ENCODE data around the gene SRSF7. TPM values are rescaled to one million over a fixed set of nuclear protein-coding genes. Genes with fewer than 3 reads are reported as not detected.

SRSF7 gene
- total and polyA plus RNA-seq, 9 of the 15 experiments (the other 6 are each of a cell fraction or from before 2014, with no cell fraction given) = 219 to 726 (median 375) TPM

DNA sequence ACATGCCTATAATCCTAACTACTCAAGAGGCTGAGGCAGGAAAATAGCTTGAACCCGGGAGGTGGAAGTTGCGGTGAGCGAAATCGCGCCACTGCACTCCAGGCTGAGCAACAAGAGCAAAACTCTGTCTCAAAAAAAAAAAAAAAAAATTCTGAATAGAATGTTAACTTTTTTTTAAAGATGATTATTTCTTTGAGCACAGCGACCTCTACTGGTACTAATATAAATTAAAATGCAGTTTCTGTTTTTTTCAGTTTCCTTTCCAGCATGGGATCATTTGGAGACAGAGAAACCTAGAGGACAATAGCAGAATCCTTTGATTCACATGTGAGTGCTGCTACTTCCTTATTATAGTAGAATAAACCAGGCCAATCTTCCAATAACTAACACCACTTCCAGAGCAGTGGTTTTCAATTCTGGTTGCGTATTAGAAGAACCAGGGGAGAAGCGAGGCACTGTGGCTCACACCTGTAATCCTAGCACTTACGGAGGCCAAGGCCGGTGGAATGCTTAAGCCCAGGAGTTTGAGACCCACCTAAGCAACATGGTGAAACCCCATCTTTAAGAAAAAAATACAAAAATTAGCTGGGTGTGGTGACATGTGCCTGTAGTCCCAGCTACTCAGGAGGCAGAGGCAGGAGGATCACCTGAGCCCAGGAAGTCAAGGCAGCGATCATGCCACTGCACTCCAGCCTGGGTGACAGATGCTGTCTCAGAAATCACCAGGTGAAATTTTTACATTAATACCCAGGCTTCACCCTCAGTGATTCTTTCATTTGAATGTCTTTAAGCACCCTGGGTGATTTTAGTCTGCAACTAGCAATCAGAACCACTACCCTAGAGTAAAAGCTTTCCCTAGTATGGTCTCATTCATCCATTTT is 10.1 kb downstream of the SRSF7 start (continued):
- TF ChIP-seq, protein P1, sequence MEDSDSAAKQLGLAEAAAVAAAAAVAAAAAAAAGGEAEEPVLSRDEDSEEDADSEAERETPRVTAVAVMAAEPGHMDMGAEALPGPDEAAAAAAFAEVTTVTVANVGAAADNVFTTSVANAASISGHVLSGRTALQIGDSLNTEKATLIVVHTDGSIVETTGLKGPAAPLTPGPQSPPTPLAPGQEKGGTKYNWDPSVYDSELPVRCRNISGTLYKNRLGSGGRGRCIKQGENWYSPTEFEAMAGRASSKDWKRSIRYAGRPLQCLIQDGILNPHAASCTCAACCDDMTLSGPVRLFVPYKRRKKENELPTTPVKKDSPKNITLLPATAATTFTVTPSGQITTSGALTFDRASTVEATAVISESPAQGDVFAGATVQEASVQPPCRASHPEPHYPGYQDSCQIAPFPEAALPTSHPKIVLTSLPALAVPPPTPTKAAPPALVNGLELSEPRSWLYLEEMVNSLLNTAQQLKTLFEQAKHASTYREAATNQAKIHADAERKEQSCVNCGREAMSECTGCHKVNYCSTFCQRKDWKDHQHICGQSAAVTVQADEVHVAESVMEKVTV (CRISPR knock-in tag; IDR thresholded peaks at IDR 0.05) = peak; percentile 47; the same call in 1 of the 2 replicates
- TF ChIP-seq RAD21 (CRISPR knock-in tag; conservative IDR thresholded peaks at IDR 0.05 in 1 of 2, IDR thresholded peaks at IDR 0.05 in 1 of 2) (peak; percentile 61 to 65), RBM17 (IDR thresholded peaks at IDR 0.05; ENCODE audit: borderline replicate concordance, low read depth, low read length) (no peak), POLR3G (IDR thresholded peaks at IDR 0.05; ENCODE audit: extremely low read depth, insufficient read length, insufficient replicate concordance) (no peak), ZNF561 (CRISPR knock-in tag; conservative IDR thresholded peaks at IDR 0.05) (no peak), ASH1L (IDR thresholded peaks at IDR 0.05; ENCODE audit: borderline replicate concordance, low read depth, partially characterized antibody) (no peak), ZNF384 (IDR thresholded peaks at IDR 0.05; ENCODE audit: low read depth, low read length) (peak; percentile 94), RBFOX2 (IDR thresholded peaks at IDR 0.05; ENCODE audit: low read depth, low read length) (peak; percentile 14), STAT5B (CRISPR knock-in tag; IDR thresholded peaks at IDR 0.05) (no peak)
- TF ChIP-seq, protein P2, sequence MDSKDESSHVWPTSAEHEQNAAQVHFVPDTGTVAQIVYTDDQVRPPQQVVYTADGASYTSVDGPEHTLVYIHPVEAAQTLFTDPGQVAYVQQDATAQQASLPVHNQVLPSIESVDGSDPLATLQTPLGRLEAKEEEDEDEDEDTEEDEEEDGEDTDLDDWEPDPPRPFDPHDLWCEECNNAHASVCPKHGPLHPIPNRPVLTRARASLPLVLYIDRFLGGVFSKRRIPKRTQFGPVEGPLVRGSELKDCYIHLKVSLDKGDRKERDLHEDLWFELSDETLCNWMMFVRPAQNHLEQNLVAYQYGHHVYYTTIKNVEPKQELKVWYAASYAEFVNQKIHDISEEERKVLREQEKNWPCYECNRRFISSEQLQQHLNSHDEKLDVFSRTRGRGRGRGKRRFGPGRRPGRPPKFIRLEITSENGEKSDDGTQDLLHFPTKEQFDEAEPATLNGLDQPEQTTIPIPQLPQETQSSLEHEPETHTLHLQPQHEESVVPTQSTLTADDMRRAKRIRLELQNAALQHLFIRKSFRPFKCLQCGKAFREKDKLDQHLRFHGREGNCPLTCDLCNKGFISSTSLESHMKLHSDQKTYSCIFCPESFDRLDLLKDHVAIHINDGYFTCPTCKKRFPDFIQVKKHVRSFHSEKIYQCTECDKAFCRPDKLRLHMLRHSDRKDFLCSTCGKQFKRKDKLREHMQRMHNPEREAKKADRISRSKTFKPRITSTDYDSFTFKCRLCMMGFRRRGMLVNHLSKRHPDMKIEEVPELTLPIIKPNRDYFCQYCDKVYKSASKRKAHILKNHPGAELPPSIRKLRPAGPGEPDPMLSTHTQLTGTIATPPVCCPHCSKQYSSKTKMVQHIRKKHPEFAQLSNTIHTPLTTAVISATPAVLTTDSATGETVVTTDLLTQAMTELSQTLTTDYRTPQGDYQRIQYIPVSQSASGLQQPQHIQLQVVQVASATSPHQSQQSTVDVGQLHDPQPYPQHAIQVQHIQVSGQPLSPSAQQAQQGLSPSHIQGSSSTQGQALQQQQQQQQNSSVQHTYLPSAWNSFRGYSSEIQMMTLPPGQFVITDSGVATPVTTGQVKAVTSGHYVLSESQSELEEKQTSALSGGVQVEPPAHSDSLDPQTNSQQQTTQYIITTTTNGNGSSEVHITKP (IDR thresholded peaks at IDR 0.05; ENCODE audit: partially characterized antibody) = no peak
- TF ChIP-seq, protein P3, sequence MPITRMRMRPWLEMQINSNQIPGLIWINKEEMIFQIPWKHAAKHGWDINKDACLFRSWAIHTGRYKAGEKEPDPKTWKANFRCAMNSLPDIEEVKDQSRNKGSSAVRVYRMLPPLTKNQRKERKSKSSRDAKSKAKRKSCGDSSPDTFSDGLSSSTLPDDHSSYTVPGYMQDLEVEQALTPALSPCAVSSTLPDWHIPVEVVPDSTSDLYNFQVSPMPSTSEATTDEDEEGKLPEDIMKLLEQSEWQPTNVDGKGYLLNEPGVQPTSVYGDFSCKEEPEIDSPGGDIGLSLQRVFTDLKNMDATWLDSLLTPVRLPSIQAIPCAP (CRISPR knock-in tag; IDR thresholded peaks at IDR 0.05; ENCODE audit: borderline replicate concordance) = no peak

Measured in K562 (cell line).